AG09319 (cell line): Measurements from ENCODE around the gene KCNQ4.

Experiments used
- DNase-seq: peaks from one replicate; pipeline ENCODE4 v3.0.0-alpha.2; 2010; ENCODE audit warnings: low read depth; ENCODE audit errors: extremely low read depth
- CTCF ChIP-seq: IDR thresholded peaks from 2 replicates; pipeline ENCODE4 v1.5.1; 2011; ENCODE audit warnings: low read depth, mild to moderate bottlenecking, inconsistent platforms, low read length, moderate library complexity

KCNQ4 gene

GRCh38 chr1:40770296-40771070 lies 13.1 kb upstream of the KCNQ4 start:
- DNase-seq, result no peak
- no peak for TF ChIP-seq CTCF

- DNase-seq, result no peak
- no peak for TF ChIP-seq CTCF
Measured at GRCh38 chr1:40772146-40772955, 11.2 kb upstream of the KCNQ4 start.

GRCh38 chr1:40773748-40774265 lies 9.8 kb upstream of the KCNQ4 start:
- DNase-seq, result no peak
- no peak for TF ChIP-seq CTCF

- peak; percentile 61 for TF ChIP-seq CTCF
- no peak for DNase-seq
Measured at GRCh38 chr1:40774266-40774998, 9.2 kb upstream of the KCNQ4 start.

GRCh38 chr1:40776236-40777072 lies 7.1 kb upstream of the KCNQ4 start:
- no peak for DNase-seq
- no peak for TF ChIP-seq CTCF

GRCh38 chr1:40777224-40777970 lies 6.2 kb upstream of the KCNQ4 start:
- no peak for DNase-seq
- no peak for TF ChIP-seq CTCF
